Measurements from ENCODE around the gene PCDH9.

Gene PCDH9

DNA sequence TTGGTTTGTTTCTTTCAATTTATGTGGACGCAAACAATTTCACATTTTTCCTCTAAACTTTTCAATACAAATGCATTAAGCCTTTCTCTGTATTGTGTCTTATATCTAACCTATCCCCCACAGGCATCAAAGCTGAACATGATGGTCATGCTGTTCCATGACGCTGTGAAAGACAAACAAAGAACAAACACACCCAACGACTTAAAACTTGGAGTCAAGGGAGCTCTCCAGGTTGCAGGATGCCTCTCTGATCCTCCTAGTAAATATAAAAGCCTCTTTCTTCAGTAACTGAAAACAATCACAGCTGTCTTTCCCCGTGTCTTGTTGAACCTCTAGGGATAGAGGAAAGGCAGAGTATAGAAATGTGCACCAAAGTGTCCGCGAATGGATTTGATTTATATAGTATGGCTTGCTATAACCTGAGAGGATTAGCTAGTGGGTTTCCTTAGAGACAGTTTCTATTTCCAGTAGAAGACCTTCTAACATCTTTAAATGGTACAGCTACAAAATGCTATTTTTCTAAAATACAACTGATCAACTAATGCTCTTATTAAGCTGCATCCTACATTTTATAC, 43.1 kb downstream of the PCDH9 start:
- no peak for DNase-seq (ENCODE audit: low spot score)

DNA sequence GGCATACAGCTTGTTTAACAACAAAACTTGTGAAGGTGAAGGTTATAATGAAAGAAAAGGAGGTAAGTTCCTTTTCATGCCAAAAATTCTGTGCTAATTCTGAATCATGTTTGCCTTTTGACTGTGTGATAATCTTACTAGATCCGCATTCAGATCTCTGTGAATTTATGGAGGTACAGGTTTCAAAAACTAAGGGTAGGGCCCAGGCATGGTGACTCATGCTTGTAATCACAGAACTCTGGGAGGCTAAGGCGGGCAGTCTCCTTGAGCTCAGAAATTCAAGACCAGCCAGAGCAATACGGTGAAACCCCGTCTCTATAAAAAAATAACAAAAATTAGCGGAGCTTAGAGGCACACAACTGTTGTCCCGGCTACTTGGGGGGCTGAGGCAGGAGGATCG, 45.9 kb downstream of the PCDH9 start:
- no peak for TF ChIP-seq CTCF (IDR thresholded peaks at IDR 0.05; ENCODE audit: extremely low read depth, missing control alignments)
- no peak for DNase-seq (ENCODE audit: low spot score)

More for the DNA sequence above, 43.1 kb downstream of the PCDH9 start:
- no peak for TF ChIP-seq CTCF (IDR thresholded peaks at IDR 0.05; ENCODE audit: extremely low read depth, missing control alignments)

DNA sequence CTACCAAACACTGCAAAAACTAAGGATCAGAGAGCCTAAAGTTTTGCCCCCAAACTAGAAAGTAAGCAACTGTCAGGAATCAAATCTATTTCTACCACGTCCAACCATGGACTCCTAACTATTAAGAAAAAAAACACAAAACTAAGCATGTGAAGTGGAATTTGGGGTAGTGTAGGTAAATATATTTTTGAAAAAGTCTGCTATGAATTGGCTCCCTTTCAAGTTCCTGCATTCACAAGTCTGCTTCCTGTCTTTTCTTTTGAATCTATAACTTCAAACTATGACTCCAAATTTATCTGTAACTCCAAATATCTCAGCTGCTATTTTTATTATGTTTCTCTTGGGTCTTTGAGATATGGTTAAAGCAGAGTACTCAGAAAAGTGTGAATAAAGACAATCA, 47.0 kb downstream of the PCDH9 start:
- no peak for TF ChIP-seq CTCF (IDR thresholded peaks at IDR 0.05; ENCODE audit: extremely low read depth, missing control alignments)
- no peak for DNase-seq (ENCODE audit: low spot score)

DNA sequence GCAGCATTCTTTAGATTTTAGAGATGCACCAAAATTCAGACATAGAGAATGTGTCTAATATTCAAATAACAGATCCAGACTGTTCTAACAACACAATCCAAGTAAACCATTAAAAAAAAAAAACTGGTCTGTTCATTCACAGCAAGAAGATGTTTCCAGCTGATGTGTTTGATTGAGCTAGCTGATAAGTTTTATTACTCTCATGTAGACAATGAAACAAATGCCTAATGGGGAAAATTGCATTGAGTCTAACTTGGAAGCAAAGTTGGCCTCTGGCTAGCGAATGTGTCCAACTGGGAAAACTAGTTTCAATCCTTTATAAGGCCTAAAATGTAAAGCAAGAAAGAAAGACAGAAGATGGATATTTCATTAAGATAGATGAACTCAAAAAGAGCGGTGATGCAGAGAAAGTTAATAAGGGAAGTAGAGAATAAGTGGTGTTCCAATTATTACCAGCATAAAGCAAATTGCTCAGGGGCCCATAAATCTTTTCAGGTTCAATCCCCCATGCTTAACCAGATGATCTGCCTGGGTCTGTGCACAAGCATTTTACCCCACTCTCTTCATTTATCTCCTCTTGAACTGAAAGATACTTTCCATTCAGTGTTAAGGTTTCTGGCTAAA, 54.2 kb downstream of the PCDH9 start:
- DNase-seq (ENCODE audit: low spot score), result no peak
- TF ChIP-seq CTCF (IDR thresholded peaks at IDR 0.05; ENCODE audit: extremely low read depth, missing control alignments), result no peak

- no peak for TF ChIP-seq CTCF (IDR thresholded peaks at IDR 0.05; ENCODE audit: extremely low read depth, missing control alignments)
- no peak for DNase-seq (ENCODE audit: low spot score)
Observed at GRCh38 chr13:67168384-67168783, 61.8 kb downstream of the PCDH9 start.

DNA sequence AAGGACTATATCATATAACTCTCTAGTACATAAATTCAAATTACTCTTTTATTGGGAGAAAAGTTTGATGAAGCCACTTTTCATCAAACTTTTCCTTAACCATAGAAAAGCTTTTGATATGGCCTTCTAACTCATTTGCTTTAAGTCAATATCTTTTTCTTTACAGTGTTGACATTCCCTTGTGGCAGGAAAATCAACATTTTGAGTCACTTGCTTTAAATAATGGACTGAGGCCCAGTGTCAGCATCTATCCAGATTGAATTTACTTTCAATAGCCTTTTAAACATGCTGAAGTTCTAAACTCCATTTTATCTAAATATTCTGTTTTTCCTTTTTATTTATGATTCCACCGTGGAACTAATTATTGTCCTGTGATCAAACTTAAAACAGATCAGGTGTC, 62.7 kb downstream of the PCDH9 start:
- no peak for TF ChIP-seq CTCF (IDR thresholded peaks at IDR 0.05; ENCODE audit: extremely low read depth, missing control alignments)
- no peak for DNase-seq (ENCODE audit: low spot score)

GRCh38 chr13:67161176-67161575, 69.0 kb downstream of the PCDH9 start:
- no peak for DNase-seq (ENCODE audit: low spot score)
- no peak for TF ChIP-seq CTCF (IDR thresholded peaks at IDR 0.05; ENCODE audit: extremely low read depth, missing control alignments)

All from GM20000 (cell line).